WTC11 (cell line): ENCODE results near the gene KIF21B. TPM values are rescaled to one million over a fixed set of nuclear protein-coding genes. Genes with fewer than 3 reads are reported as not detected.

ENCODE experiments used
- ATAC-seq: fragments of 200-7000 bp; cut with Tn5 transposase; 2 replicates; pipeline ENCODE4 v1.10.0; 2021; ENCODE audit warnings: mild to moderate bottlenecking, moderate library complexity
- CTCF ChIA-PET: fragments of 300-600 bp; sonication (Branson Sonifier 250); formaldehyde crosslinking; loops from one replicate; lab custom pipeline; 2021; ENCODE audit warnings: antibody characterized with exemption; lab: Charles Lee
- POLR2A ChIA-PET: fragments of 350-600 bp; sonication (Branson Sonifier 250); formaldehyde crosslinking; loops from one replicate; lab custom pipeline; 2021; ENCODE audit warnings: antibody characterized with exemption; lab: Charles Lee
- DNase-seq: peaks from one replicate; pipeline ENCODE4 v3.0.0; 2021; ENCODE audit warnings: low spot score
- H3K27ac Mint-ChIP-seq: 2 replicates; pipeline ENCODE4 v1.8.0; 2021; ENCODE audit warnings: mixed read lengths
- H3K27me3 Mint-ChIP-seq: 2 replicates; pipeline ENCODE4 v1.8.0; 2021; ENCODE audit warnings: low read depth, mild to moderate bottlenecking, moderate library complexity, mixed read lengths
- H3K36me3 Mint-ChIP-seq: 2 replicates; pipeline ENCODE4 v1.8.0; 2021; ENCODE audit warnings: mixed read lengths
- H3K4me1 Mint-ChIP-seq: 2 replicates; pipeline ENCODE4 v1.8.0; 2022; ENCODE audit warnings: mixed read lengths
- H3K4me3 Mint-ChIP-seq: 2 replicates; pipeline ENCODE4 v1.8.0; 2021; ENCODE audit warnings: mild to moderate bottlenecking, moderate library complexity, mixed read lengths
- H3K9me3 Mint-ChIP-seq: 2 replicates; pipeline ENCODE4 v1.8.0; 2021; ENCODE audit warnings: mixed read lengths
- ATF1 ChIP-seq: sonication (generic); formaldehyde crosslinking; IDR thresholded peaks from 2 replicates; pipeline ENCODE4 v1.8.1; 2023; ENCODE audit warnings: mild to moderate bottlenecking, moderate library complexity, missing genetic modification reagents
- ESRRA ChIP-seq: sonication (generic); formaldehyde crosslinking; IDR thresholded peaks from 2 replicates; pipeline ENCODE4 v1.8.1; 2022; ENCODE audit warnings: mild to moderate bottlenecking, missing genetic modification reagents, borderline replicate concordance
- GABPB1 ChIP-seq: sonication (generic); formaldehyde crosslinking; IDR thresholded peaks from 2 replicates; pipeline ENCODE4 v1.8.1; 2023; ENCODE audit warnings: mild to moderate bottlenecking, missing genetic modification reagents
- HMGA2 ChIP-seq: fragments of 250-450 bp; sonication (Bioruptor Pico); IDR thresholded peaks from 2 replicates; pipeline ENCODE4 v1.4.0; 2021; ENCODE audit warnings: mild to moderate bottlenecking, moderate library complexity
- KAT7 ChIP-seq: sonication (generic); formaldehyde crosslinking; IDR thresholded peaks from 2 replicates; pipeline ENCODE4 v1.8.1; 2023; ENCODE audit warnings: missing genetic modification reagents, mild to moderate bottlenecking, borderline replicate concordance
- NFE2L1 ChIP-seq: sonication (generic); formaldehyde crosslinking; IDR thresholded peaks from 2 replicates; pipeline ENCODE4 v1.8.1; 2023; ENCODE audit warnings: missing genetic modification reagents
- NR3C1 ChIP-seq: sonication (generic); formaldehyde crosslinking; conservative IDR thresholded peaks from 2 replicates; pipeline ENCODE4 v1.8.1; 2023; ENCODE audit warnings: low read depth, mild to moderate bottlenecking, missing genetic modification reagents
- PRDM15 ChIP-seq: sonication (generic); formaldehyde crosslinking; IDR thresholded peaks from 2 replicates; pipeline ENCODE4 v1.8.0; 2022; ENCODE audit warnings: missing genetic modification reagents
- PREB ChIP-seq: sonication (generic); formaldehyde crosslinking; IDR thresholded peaks from 2 replicates; pipeline ENCODE4 v1.8.1; 2022; ENCODE audit warnings: mild to moderate bottlenecking, missing genetic modification reagents, moderate library complexity, borderline replicate concordance
- PRRX2 ChIP-seq: fragments of 250-450 bp; sonication (Bioruptor Pico); IDR thresholded peaks from 2 replicates; pipeline ENCODE4 v1.8.0; 2021; ENCODE audit warnings: mild to moderate bottlenecking
- ZNF219 ChIP-seq: sonication (generic); formaldehyde crosslinking; IDR thresholded peaks from 2 replicates; pipeline ENCODE4 v1.8.0; 2023; ENCODE audit warnings: missing genetic modification reagents, mild to moderate bottlenecking, borderline replicate concordance
- total RNA-seq: library from RNA; stranded (reverse); gene quantifications from 3 replicates; pipeline ENCODE4 v1.2.3, GENCODE V29; 2021
- TF ChIP-seq, protein P1 (sequence below): fragments of 250-450 bp; sonication (Bioruptor Pico); IDR thresholded peaks from 2 replicates; pipeline ENCODE4 v1.9.0; 2021; ENCODE audit warnings: mild to moderate bottlenecking, borderline replicate concordance
- TF ChIP-seq, protein P2 (sequence below): sonication (generic); formaldehyde crosslinking; IDR thresholded peaks from 2 replicates; pipeline ENCODE4 v1.8.1; 2022; ENCODE audit warnings: low read depth, missing genetic modification reagents, borderline replicate concordance
- TF ChIP-seq, protein P3 (sequence below): sonication (generic); formaldehyde crosslinking; conservative IDR thresholded peaks from 2 replicates; pipeline ENCODE4 v1.8.1; 2023; ENCODE audit warnings: mild to moderate bottlenecking, low read depth, missing genetic modification reagents, moderate library complexity

Gene KIF21B
- total RNA-seq, 1 experiment from 2014 or later: 19.4 TPM

DNA sequence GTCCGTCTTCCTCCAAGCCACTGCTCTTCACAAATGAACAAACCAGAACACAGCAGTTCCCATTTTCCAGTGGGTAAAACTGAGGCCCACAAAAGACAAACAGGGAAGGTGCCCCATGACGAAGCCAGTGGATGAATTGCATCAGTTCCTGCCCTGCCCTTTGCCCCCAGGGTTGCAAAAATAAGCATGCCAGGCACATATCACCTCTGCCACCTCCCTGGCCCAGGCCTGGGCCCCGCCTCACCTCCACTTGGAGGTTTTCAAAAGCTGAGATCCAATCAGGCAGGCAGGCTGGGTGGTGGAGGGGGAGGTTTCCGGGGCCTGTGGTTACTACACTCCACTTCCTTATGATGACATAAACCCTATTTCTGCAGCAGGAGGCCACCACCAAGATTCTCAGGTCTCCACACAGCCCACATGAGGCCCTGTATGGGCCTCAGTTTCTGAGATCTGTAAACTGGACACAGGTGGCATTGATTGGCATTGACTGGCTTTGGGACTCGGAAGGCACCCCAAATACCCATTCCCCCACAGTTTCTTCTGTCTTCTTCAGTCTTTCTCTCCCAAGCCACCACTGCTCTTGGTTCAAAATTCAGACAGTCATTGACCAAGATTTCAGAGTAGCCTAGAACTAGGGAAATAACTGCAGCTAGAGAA, 4.1 kb downstream of the KIF21B start:
- Mint-ChIP-seq H3K27ac (no peak overlapping the region; the same call in 1 of the 2 replicates), H3K4me3 (no peak overlapping the region), H3K36me3 (no peaks in the 10 kb centered on the region), H3K27me3 (peaks cover 7% of the 10 kb centered on the region), H3K9me3 (no peaks in the 10 kb centered on the region), H3K4me1 (peaks cover 73% of the 10 kb centered on the region)
- POLR2A ChIA-PET: interaction anchor here (1.4 kb wide), 2 partner anchors 9 to 19 kb away, joined by 5 to 7 read pairs; no protein-coding TSS in a partner anchor
- ATAC-seq (no peak), DNase-seq (no peak)
- CTCF ChIA-PET: interaction anchor here (1.1 to 13.8 kb wide), 11 partner anchors 9 to 146 kb away, joined by 3 to 218 read pairs (median 5); partner anchors contain the start of gene GPR25
- TF ChIP-seq PRRX2 (CRISPR knock-in tag) (no peak), GABPB1 (CRISPR knock-in tag) (peak; percentile 98), HMGA2 (CRISPR knock-in tag) (no peak), NR3C1 (CRISPR knock-in tag) (no peak)
- TF ChIP-seq, protein P1, sequence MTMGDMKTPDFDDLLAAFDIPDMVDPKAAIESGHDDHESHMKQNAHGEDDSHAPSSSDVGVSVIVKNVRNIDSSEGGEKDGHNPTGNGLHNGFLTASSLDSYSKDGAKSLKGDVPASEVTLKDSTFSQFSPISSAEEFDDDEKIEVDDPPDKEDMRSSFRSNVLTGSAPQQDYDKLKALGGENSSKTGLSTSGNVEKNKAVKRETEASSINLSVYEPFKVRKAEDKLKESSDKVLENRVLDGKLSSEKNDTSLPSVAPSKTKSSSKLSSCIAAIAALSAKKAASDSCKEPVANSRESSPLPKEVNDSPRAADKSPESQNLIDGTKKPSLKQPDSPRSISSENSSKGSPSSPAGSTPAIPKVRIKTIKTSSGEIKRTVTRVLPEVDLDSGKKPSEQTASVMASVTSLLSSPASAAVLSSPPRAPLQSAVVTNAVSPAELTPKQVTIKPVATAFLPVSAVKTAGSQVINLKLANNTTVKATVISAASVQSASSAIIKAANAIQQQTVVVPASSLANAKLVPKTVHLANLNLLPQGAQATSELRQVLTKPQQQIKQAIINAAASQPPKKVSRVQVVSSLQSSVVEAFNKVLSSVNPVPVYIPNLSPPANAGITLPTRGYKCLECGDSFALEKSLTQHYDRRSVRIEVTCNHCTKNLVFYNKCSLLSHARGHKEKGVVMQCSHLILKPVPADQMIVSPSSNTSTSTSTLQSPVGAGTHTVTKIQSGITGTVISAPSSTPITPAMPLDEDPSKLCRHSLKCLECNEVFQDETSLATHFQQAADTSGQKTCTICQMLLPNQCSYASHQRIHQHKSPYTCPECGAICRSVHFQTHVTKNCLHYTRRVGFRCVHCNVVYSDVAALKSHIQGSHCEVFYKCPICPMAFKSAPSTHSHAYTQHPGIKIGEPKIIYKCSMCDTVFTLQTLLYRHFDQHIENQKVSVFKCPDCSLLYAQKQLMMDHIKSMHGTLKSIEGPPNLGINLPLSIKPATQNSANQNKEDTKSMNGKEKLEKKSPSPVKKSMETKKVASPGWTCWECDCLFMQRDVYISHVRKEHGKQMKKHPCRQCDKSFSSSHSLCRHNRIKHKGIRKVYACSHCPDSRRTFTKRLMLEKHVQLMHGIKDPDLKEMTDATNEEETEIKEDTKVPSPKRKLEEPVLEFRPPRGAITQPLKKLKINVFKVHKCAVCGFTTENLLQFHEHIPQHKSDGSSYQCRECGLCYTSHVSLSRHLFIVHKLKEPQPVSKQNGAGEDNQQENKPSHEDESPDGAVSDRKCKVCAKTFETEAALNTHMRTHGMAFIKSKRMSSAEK (CRISPR knock-in tag): no peak

DNA sequence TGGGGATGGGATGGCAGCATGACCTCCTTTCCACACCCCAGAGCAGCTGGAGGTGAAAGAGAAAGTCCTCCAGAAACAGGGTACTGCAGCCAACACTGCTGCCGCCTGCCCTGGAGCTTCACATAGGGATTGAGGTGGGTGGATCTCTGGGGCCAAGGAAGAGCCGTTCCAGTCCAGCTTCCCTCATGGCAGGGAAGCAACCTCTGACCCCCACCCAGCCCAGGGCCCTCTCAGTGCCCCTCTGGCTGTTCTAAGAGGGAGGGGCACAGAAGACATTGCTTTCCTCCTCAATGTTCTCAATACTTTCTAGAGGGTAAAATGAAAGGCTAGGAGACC, 5.7 kb downstream of the KIF21B start:
- POLR2A ChIA-PET: no interaction called here
- Mint-ChIP-seq H3K36me3 (no peaks in the 10 kb centered on the region), H3K4me1 (peaks cover 67% of the 10 kb centered on the region)
- TF ChIP-seq PREB (CRISPR knock-in tag) (no peak), PRDM15 (no peak), ZNF219 (CRISPR knock-in tag) (no peak), ATF1 (CRISPR knock-in tag) (no peak), NFE2L1 (CRISPR knock-in tag) (no peak), ESRRA (no peak), KAT7 (CRISPR knock-in tag) (no peak)
- TF ChIP-seq, protein P2, sequence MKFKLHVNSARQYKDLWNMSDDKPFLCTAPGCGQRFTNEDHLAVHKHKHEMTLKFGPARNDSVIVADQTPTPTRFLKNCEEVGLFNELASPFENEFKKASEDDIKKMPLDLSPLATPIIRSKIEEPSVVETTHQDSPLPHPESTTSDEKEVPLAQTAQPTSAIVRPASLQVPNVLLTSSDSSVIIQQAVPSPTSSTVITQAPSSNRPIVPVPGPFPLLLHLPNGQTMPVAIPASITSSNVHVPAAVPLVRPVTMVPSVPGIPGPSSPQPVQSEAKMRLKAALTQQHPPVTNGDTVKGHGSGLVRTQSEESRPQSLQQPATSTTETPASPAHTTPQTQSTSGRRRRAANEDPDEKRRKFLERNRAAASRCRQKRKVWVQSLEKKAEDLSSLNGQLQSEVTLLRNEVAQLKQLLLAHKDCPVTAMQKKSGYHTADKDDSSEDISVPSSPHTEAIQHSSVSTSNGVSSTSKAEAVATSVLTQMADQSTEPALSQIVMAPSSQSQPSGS (CRISPR knock-in tag): no peak
- TF ChIP-seq, protein P3, sequence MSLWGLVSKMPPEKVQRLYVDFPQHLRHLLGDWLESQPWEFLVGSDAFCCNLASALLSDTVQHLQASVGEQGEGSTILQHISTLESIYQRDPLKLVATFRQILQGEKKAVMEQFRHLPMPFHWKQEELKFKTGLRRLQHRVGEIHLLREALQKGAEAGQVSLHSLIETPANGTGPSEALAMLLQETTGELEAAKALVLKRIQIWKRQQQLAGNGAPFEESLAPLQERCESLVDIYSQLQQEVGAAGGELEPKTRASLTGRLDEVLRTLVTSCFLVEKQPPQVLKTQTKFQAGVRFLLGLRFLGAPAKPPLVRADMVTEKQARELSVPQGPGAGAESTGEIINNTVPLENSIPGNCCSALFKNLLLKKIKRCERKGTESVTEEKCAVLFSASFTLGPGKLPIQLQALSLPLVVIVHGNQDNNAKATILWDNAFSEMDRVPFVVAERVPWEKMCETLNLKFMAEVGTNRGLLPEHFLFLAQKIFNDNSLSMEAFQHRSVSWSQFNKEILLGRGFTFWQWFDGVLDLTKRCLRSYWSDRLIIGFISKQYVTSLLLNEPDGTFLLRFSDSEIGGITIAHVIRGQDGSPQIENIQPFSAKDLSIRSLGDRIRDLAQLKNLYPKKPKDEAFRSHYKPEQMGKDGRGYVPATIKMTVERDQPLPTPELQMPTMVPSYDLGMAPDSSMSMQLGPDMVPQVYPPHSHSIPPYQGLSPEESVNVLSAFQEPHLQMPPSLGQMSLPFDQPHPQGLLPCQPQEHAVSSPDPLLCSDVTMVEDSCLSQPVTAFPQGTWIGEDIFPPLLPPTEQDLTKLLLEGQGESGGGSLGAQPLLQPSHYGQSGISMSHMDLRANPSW: no peak
- TF ChIP-seq, all 79 proteins: peak for 0
- no peak for DNase-seq
- CTCF ChIA-PET: interaction anchor here (0.9 to 13.8 kb wide), 5 partner anchors 8 to 101 kb away, joined by 3 to 218 read pairs (median 6); partner anchors contain the start of gene KIF21B
- H3K4me3 Mint-ChIP-seq: no peak overlapping the region
- no peaks in the 10 kb centered on the region for H3K9me3 Mint-ChIP-seq
- H3K27ac Mint-ChIP-seq: no peak overlapping the region
- no peak for ATAC-seq
- peaks cover 7% of the 10 kb centered on the region for H3K27me3 Mint-ChIP-seq
